Spinal cord (tissue), 10 donors: ENCODE measurements around the gene LRPAP1. TPM values are rescaled to one million over a fixed set of nuclear protein-coding genes. Genes with fewer than 3 reads are reported as not detected.

Source experiments
- DNase-seq, 6 donors: peaks; one replicate each; pipeline versions ENCODE4 v3.0.0 to v3.0.0-alpha.2; 2013 to 2015; ENCODE audit warnings: low spot score in 6 of 6, low read depth in 4 of 6
- H3K27ac ChIP-seq: one replicate; pipeline ENCODE4 v1.5.1; 2013; ENCODE audit warnings: low read depth, low read length, control low read depth
- H3K27me3 ChIP-seq: one replicate; pipeline ENCODE4 v1.6.1; 2013; ENCODE audit warnings: low read length; ENCODE audit not compliant: control insufficient read depth, insufficient read depth
- H3K36me3 ChIP-seq: one replicate; pipeline ENCODE4 v1.6.1; 2013; ENCODE audit warnings: low read length; ENCODE audit not compliant: control insufficient read depth, insufficient read depth
- H3K4me1 ChIP-seq: one replicate; pipeline ENCODE4 v1.6.1; 2013; ENCODE audit warnings: low read length; ENCODE audit not compliant: control insufficient read depth, insufficient read depth
- H3K4me3 ChIP-seq: one replicate; pipeline ENCODE4 v1.5.1; 2013; ENCODE audit warnings: low read depth, low read length, control low read depth
- H3K9me3 ChIP-seq: one replicate; pipeline ENCODE4 v1.6.1; 2013; ENCODE audit warnings: low read length; ENCODE audit not compliant: control insufficient read depth, insufficient read depth
- whole genome bisulfite sequencing: methylation state at CpG from one replicate; pipeline ENCODE4 v1.1.5; 2013; ENCODE audit warnings: missing lambda C conversion rate; ENCODE audit not compliant: insufficient coverage; 5-methylcytosine and 5-hydroxymethylcytosine counted together
- polyA plus RNA-seq, 2 donors: library from polyadenylated mRNA; unstranded; fragments of 120-200 nt; gene quantifications; one replicate each; pipeline ENCODE4 v1.2.1, GENCODE V29; 2013; ENCODE audit not compliant: insufficient read length in 2 of 2
- total RNA-seq, 2 donors: library from RNA; depleted of rRNA in 1 of 2; stranded (reverse); fragments of 120-200 nt in 1 of 2; fragments of >200 nt in 1 of 2; gene quantifications; one replicate each; pipeline versions ENCODE4 v1.2.3 to v1.2.4, GENCODE V29; 2013 to 2014
- donor health status: healthy.

Gene LRPAP1
- total and polyA plus RNA-seq, 4 donors: 47.1 to 201 (median 139) TPM

DNA sequence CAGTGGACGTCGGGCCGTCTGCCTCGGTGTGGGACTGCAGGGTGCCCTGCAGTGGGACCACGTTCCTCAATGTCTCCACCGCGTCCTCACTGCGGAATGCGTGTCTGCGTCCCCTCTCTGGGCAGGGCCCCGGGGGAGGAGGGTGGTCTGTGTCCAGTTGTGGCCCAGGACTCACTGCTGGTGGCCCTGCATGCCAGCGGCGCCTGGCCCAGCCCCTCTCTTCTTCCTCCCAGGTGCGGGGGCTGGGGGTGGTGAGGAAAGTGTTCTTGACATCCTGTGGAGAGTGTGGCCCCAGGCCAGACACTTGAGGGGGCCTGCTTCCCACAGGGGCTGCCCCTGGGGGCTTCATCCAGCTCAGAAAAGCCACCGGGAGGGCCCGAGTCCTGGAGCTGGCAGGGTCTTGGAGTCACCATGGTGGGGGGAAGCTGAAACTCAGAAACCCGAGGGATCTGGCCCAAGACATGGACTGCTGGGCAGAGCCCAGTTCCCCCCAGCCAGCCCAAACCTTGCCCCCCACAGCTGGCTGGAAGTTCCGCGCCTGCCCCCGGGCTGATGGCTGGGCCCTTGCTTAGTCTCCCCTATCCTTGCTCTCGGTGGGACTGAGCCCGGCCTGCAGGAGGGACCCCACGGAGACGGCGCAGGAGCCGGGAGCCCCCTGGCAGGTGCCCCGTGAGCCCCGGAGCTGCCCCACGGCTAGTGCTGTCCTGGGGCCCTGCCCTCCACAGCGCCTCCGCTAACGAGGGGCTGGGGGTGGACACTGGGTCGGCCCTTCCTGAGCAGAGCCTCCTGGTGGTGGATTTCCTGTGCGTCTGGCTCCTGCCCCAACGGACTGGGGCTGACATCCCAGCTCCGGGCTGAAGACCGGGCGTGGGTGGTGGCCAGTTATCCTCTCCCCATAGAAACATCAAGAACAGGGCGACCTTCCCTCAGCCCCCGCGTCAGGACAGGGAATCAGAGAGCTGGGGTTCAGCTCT is 66.2 kb downstream of the LRPAP1 start:
- Histone ChIP-seq H3K27me3 (peaks cover 23% of the 10 kb centered on the region), H3K9me3 (no peaks in the 10 kb centered on the region), H3K4me1 (peaks cover 21% of the 10 kb centered on the region), H3K4me3 (no peak overlapping the region), H3K27ac (no peak overlapping the region), H3K36me3 (peaks cover 2% of the 10 kb centered on the region)
- DNase-seq: no peak
- 71% methylated on average over 35 of the region's 41 CpGs for WGBS

DNA sequence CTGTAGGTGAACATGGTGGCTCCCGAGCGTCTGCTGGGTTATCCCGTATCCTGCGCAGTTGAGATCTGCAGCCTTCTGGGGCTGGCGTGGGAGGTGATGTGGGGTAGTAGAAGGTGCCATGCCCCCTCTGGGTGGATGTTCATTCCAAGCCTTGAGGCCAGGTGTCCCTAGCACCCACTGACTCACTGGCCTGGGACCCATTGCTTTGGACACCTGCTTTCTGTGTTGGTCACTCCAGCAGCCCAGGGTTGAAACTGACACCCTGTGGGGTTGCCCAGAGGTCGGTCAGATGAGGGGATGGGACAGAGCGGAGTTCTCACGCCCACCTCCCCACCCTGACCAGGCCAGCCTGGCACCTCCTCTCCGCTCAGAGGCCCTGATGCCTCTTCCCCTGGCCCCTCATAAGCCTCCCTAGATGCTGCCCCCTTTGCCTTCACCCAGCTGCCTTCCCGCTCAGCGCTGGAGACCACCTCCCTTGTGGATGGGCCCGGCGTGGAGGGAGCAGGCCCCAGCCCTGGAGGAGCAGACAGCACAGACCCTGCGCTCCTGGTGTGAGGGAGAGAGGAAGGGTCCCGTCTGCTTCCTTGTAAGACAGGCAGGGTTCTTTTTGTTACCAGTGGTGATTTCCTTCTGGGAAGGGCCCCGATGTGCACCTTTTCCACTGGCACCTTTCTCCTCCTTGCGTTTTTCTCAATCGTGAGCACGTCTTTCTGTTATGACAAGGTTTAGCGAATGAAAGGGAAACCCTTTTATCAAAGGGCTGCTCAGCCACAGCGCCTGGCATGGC is 67.1 kb downstream of the LRPAP1 start:
- WGBS: 95% methylated on average over 14 of the region's 21 CpGs
- peaks cover 2% of the 10 kb centered on the region for H3K36me3 ChIP-seq
- DNase-seq: no peak
- peaks cover 18% of the 10 kb centered on the region for H3K4me1 ChIP-seq
- H3K4me3 ChIP-seq: no peak overlapping the region
- no peak overlapping the region for H3K27ac ChIP-seq
- peaks cover 23% of the 10 kb centered on the region for H3K27me3 ChIP-seq
- no peaks in the 10 kb centered on the region for H3K9me3 ChIP-seq

DNA sequence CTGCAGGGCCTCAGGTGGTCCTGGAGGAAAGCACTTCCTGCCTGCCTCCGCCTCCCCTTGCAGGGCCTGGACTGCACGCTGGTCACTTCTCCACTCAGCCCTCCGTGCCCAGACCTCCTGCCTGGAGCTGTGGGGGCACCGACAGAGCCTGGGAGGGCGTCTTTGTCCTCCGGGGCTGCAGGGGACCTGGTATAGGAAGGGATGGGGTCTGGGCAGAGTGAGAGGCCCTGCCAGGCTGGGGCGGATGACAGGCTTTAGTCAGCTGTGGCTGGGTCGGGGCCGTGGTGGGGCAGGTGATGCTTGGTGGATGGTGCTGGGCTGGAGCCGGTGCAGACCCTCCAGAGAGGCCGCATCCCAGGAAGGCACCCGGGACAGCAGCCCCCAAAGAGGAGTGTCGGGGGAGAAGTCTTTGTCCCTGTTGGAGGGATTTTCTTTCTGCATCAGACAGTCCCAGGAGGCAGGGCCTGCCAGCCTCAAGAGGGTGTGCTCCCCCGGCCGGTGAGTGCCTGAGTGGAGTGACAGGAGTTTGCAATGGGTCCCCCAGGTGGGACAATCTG is 67.8 kb downstream of the LRPAP1 start:
- WGBS: 86% methylated on average over 13 of the region's 15 CpGs
- Histone ChIP-seq H3K27me3 (peaks cover 23% of the 10 kb centered on the region), H3K9me3 (no peaks in the 10 kb centered on the region), H3K4me1 (peaks cover 18% of the 10 kb centered on the region), H3K27ac (no peak overlapping the region), H3K4me3 (no peak overlapping the region), H3K36me3 (peaks cover 2% of the 10 kb centered on the region)
- DNase-seq: no peak

DNA sequence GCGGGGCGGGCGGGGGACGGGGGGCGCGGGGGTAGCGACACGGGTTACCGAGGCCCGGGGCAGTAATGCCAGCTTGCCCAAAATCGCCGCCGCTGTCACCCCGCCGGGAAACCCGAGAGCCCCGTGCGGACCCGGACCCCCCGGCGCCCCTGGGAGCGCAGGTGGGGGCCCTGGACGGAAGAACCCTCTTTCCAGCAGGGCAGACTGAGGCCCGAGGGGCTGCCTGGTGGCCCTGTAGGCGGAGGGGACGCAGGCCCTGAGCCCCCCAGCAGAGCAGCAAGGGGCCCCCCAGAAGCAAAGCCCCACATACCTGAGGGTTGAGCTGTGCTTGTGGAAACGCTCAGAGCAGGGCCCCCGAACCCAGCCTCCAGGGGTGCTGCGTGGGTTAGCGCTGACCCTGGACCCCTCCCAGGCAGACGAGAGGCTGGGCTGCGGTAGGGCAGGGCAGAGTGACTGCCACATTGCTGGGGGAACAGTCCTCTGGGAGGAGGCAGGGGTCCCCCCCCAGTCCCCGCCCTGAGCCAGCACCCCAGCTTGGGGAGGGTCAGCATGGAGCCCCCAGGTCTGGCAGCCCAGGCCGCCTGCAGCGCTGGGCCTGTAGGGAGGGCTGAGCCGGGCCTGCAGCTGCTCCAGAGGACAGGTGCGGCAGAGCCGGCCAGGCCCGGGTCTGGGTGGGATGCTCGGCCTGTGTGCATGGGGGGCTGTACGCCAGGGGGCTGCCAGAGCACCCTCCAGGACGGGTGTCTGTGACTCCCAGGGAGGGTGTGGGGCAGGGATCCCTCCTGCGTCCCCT is 68.5 kb downstream of the LRPAP1 start:
- H3K36me3 ChIP-seq: peaks cover 2% of the 10 kb centered on the region
- peaks cover 23% of the 10 kb centered on the region for H3K27me3 ChIP-seq
- H3K9me3 ChIP-seq: no peaks in the 10 kb centered on the region
- H3K4me3 ChIP-seq: no peak overlapping the region
- 47% methylated on average over 42 of the region's 43 CpGs for WGBS
- peaks cover 18% of the 10 kb centered on the region for H3K4me1 ChIP-seq
- no peak overlapping the region for H3K27ac ChIP-seq
- DNase-seq: no peak

DNA sequence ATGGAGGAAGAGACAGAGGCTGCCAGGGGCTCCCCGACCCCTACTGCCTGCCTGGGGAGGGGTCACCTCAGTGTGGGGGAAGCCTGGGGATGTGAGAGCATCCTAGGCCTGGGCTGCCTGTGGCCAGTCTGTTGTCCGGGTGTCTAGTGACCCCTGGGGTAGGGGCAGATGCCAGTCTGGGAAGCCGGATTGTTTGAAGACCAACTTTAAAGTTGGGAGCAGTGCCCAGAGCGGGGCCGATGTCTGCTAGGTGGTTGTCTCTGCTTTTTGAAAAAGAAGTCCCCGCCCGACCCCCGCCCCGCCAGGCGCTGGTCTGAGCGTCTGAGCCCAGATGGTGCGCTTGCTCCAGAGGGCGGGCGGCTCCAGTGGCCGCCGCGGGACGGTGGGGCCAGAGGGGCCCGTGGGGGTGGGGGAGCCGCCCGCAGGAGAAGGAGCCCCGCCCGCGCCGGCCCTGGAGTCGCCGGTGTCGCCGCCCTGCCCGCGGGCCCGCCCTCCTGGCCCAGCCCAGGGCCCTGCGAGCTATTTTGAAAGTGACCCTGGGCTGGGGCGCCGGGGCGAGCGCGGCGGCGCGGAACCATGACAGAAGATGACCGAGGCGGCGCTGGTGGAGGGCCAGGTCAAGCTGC is 69.3 kb downstream of the LRPAP1 start, which contains the start of gene DOK7:
Gene DOK7 (plus strand): TSS at position 517 of the 626 bp plus-strand sequence. CDS start 70 bp downstream, at position 587.
- DNase-seq: no peak
- WGBS: 5% methylated on average over 44 of the region's 44 CpGs
- H3K4me1 ChIP-seq: peaks cover 18% of the 10 kb centered on the region
- H3K36me3 ChIP-seq: peaks cover 2% of the 10 kb centered on the region
- H3K4me3 ChIP-seq: no peak within 1 kb of the TSS
- peaks cover 23% of the 10 kb centered on the region for H3K27me3 ChIP-seq
- no peaks in the 10 kb centered on the region for H3K9me3 ChIP-seq
- H3K27ac ChIP-seq: no peak within 1 kb of the TSS

DNA sequence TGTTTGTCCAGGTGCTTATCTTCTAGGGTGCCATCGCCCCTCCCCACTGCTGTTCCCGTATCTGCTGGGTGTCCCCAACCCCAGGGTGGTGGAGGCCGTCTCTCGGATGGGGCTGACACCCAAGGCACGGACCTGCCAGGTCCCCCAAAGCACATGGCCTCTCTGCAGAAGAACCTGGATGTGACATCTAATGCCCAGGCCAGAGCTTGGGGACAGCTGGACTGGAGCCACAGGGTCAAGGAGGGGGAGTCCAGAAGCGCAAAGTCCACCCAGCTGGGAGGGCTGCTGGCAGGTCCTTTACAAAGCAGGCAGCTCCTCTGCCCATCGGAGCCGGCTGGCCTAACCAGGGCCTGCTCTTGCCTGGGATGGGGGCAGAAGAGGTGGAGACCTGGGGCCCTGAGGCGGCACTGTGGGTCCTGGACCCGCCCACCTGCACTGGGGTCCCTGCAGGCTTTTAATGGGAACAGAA is 69.9 kb downstream of the LRPAP1 start:
- H3K36me3 ChIP-seq: peaks cover 2% of the 10 kb centered on the region
- peaks cover 23% of the 10 kb centered on the region for H3K27me3 ChIP-seq
- H3K4me3 ChIP-seq: no peak overlapping the region
- peaks cover 18% of the 10 kb centered on the region for H3K4me1 ChIP-seq
- WGBS: 81% methylated on average over 9 of the region's 10 CpGs
- no peaks in the 10 kb centered on the region for H3K9me3 ChIP-seq
- H3K27ac ChIP-seq: no peak overlapping the region
- no peak for DNase-seq

DNA sequence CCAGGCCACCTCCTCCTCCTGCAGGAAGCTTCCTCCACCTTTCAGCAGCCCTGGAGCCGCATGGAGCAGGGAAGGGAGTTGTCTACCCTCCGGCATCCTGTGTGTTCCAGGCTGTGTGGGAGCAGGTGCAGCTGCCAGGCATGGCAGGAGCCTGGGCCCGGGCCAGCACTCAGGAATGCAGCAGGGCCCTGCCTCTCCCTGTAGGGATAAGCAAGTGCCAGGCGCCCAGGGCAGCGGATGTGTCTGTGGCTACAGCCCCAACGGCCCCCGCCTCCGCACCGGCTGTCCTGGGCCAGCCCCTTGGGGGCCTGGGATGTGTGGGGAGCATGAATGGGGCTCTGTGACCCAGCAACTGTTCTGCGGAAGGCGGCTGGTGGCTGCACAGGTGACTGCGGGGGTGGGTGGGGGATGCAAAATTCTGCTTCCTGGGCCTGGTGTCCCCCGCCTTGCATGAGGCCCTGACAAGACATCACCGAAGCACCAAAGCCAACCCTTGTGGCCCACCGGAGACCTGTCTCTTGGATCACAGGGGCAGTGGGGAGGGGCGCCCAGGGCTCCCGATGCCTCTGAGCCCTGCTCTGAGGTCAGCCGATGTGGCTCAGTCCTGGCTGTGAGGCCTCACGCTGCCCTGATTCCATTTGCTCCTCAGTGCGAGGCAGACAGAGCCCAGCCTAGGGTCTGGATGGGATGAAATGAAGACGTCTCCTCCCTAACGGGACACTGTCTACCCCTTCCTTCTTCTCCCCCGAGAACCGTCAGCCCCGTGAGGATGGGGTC is 70.5 kb downstream of the LRPAP1 start:
- Histone ChIP-seq H3K4me3 (no peak overlapping the region), H3K27me3 (peaks cover 23% of the 10 kb centered on the region), H3K9me3 (no peaks in the 10 kb centered on the region), H3K4me1 (peaks cover 18% of the 10 kb centered on the region), H3K36me3 (peaks cover 2% of the 10 kb centered on the region), H3K27ac (no peak overlapping the region)
- 56% methylated on average over 20 of the region's 25 CpGs for WGBS
- peak in 2 of 6 donors; percentile 57 to 69 for DNase-seq

DNA sequence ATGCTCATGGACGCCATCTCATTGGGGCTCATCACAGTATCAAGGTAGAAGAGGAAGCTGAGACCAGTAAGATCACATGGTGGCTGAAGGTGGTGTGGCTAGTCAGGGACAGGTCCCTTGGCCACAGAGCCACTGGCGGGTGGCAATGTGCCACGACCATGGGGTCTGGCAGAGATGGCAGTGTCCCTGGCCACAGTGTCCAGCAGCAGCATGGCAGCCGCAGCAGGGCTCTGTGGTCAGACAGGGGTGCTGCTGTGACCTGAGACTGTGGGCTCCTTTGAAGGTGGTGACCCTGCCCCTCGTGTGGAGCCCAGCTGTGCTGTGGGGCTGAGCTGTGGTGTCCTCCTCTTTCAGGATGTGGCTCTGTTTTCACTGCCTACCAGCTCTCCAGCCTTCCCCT is 71.3 kb downstream of the LRPAP1 start:
- H3K27ac ChIP-seq: no peak overlapping the region
- DNase-seq: no peak
- no peak overlapping the region for H3K4me3 ChIP-seq
- peaks cover 2% of the 10 kb centered on the region for H3K36me3 ChIP-seq
- peaks cover 18% of the 10 kb centered on the region for H3K4me1 ChIP-seq
- peaks cover 23% of the 10 kb centered on the region for H3K27me3 ChIP-seq
- 93% methylated on average over 5 of the region's 5 CpGs for WGBS
- no peaks in the 10 kb centered on the region for H3K9me3 ChIP-seq
